Tibial artery (tissue), 4 donors: Measurements from ENCODE around the gene PIP4K2A.
"Not testable (repeated sequence)": the region's sequence is repeated elsewhere in the genome, so short reads cannot be mapped to it uniquely, and the experiment has no call there.

Experiments
- DNase-seq, 2 donors: peaks; one replicate each; pipeline ENCODE4 v3.0.0-alpha.2; 2019
- H3K27ac ChIP-seq, 2 donors: fragments of 200-600 bp; sonication (generic) in 1 of 2; 1 replicate in 1 of 2; 2 replicates in 1 of 2; pipeline ENCODE4 v1.5.1; 2018 to 2019; ENCODE audit warnings: mild to moderate bottlenecking in 1 of 2
- H3K27me3 ChIP-seq, 2 donors: fragments of 200-600 bp; sonication (generic) in 1 of 2; one replicate each; pipeline versions ENCODE4 v1.5.1 to v1.6.0; 2016 to 2019
- H3K36me3 ChIP-seq, 3 donors: fragments of 200-600 bp; sonication (generic) in 2 of 3; one replicate each; pipeline ENCODE4 v1.5.1; 2016 to 2019; ENCODE audit warnings: mild to moderate bottlenecking in 2 of 3
- H3K4me1 ChIP-seq, 4 donors: fragments of 200-600 bp; sonication (generic) in 2 of 4; 1 replicate in 3 of 4; 2 replicates in 1 of 4; pipeline ENCODE4 v1.5.1; 2016 to 2019
- H3K4me3 ChIP-seq, 2 donors: fragments of 200-600 bp; sonication (generic) in 1 of 2; 1 replicate in 1 of 2; 2 replicates in 1 of 2; pipeline ENCODE4 v1.5.1; 2018 to 2019; ENCODE audit warnings: mild to moderate bottlenecking in 2 of 2
- H3K9me3 ChIP-seq, 3 donors: fragments of 200-600 bp; sonication (generic) in 1 of 3; one replicate each; pipeline ENCODE4 v1.5.1; 2016 to 2019
- CTCF ChIP-seq, 2 experiments: fragments of 200-600 bp in 1 of 2; fragments of 450-650 bp in 1 of 2; IDR thresholded peaks; one replicate each; pipeline ENCODE4 v1.5.1; 2017 to 2019; ENCODE audit warnings: antibody characterized with exemption in 2 of 2, mild to moderate bottlenecking in 1 of 2, moderate library complexity in 1 of 2
- intact Hi-C: fragments of 100-400 bp; cut with DNase I; formaldehyde crosslinking; loops from one replicate; pipeline ENCODE4 v1.15.0; 2023; ENCODE audit warnings: low total_unique reads

The PIP4K2A gene

GRCh38 chr10:22753786-22754185, 39.4 kb upstream of the PIP4K2A start:
- DNase-seq: no peak
- Histone ChIP-seq H3K36me3 (no peaks in the 10 kb centered on the region), H3K4me3 (no peak overlapping the region), H3K27ac (no peak overlapping the region), H3K4me1 (no peaks in the 10 kb centered on the region), H3K27me3 (no peaks in the 10 kb centered on the region), H3K9me3 (no peaks in the 10 kb centered on the region)
- TF ChIP-seq CTCF (IDR thresholded peaks at IDR 0.05): no peak
- intact Hi-C loops: no loop called here

- Histone ChIP-seq H3K4me1 (no peaks in the 10 kb centered on the region), H3K27me3 (no peaks in the 10 kb centered on the region), H3K36me3 (no peaks in the 10 kb centered on the region), H3K9me3 (no peaks in the 10 kb centered on the region), H3K4me3 (no peak overlapping the region), H3K27ac (no peak overlapping the region)
- TF ChIP-seq CTCF (IDR thresholded peaks at IDR 0.05): no peak
- no peak for DNase-seq
- intact Hi-C loops: no loop called here
Observed at GRCh38 chr10:22752272-22752889, 38.0 kb upstream of the PIP4K2A start.

- H3K9me3 ChIP-seq: no peaks in the 10 kb centered on the region
- H3K4me3 ChIP-seq: no peak overlapping the region
- no peaks in the 10 kb centered on the region for H3K36me3 ChIP-seq
- H3K27me3 ChIP-seq: no peaks in the 10 kb centered on the region
- no peak overlapping the region for H3K27ac ChIP-seq
- H3K4me1 ChIP-seq: no peaks in the 10 kb centered on the region
- DNase-seq: no peak
- intact Hi-C loops: no loop called here
- no peak for TF ChIP-seq CTCF (IDR thresholded peaks at IDR 0.05)
Observed at GRCh38 chr10:22750131-22750530, 35.8 kb upstream of the PIP4K2A start.

- H3K4me1 ChIP-seq, H3K27me3 ChIP-seq, intact Hi-C loops, H3K4me3 ChIP-seq, H3K9me3 ChIP-seq, DNase-seq, H3K27ac ChIP-seq, H3K36me3 ChIP-seq: not testable (repeated sequence)
Observed at GRCh38 chr10:22744858-22745257, 30.5 kb upstream of the PIP4K2A start.

- no peak for TF ChIP-seq CTCF (IDR thresholded peaks at IDR 0.05)
- no peak overlapping the region for H3K27ac ChIP-seq
- DNase-seq: no peak
- no peaks in the 10 kb centered on the region for H3K36me3 ChIP-seq
- no peaks in the 10 kb centered on the region for H3K9me3 ChIP-seq
- H3K4me1 ChIP-seq: peaks cover 0 to 9% (median 2%) of the 10 kb centered on the region in 4 donors
- H3K27me3 ChIP-seq: no peaks in the 10 kb centered on the region
- intact Hi-C loops: no loop called here
- H3K4me3 ChIP-seq: no peak overlapping the region
Observed at GRCh38 chr10:22742678-22743077, 28.3 kb upstream of the PIP4K2A start.

GRCh38 chr10:22741631-22742030, 27.3 kb upstream of the PIP4K2A start:
- H3K27me3 ChIP-seq, H3K4me3 ChIP-seq, intact Hi-C loops, H3K36me3 ChIP-seq, H3K27ac ChIP-seq, H3K9me3 ChIP-seq, DNase-seq: not testable (repeated sequence)
- H3K4me1 ChIP-seq: peaks cover 0 to 14% (median 2%) of the 10 kb centered on the region in 4 donors

GRCh38 chr10:22740180-22740579, 25.8 kb upstream of the PIP4K2A start:
- no peak for DNase-seq
- no peak for TF ChIP-seq CTCF (IDR thresholded peaks at IDR 0.05)
- intact Hi-C loops: no loop called here

More at GRCh38 chr10:22740180-22740579, 25.8 kb upstream of the PIP4K2A start:
- Histone ChIP-seq H3K4me1 (peaks cover 0 to 14% (median 2%) of the 10 kb centered on the region in 4 donors), H3K27me3 (no peaks in the 10 kb centered on the region), H3K27ac (no peak overlapping the region), H3K4me3 (no peak overlapping the region), H3K9me3 (no peaks in the 10 kb centered on the region), H3K36me3 (no peaks in the 10 kb centered on the region)
